Loucy (cell line): ENCODE data around the gene CDH22.

Experiments
- EZH2phosphoT487 ChIP-seq: fragments of 200-600 bp; IDR thresholded peaks from 2 replicates; pipeline ENCODE4 v1.6.1; 2018; ENCODE audit warnings: antibody characterized with exemption, mild to moderate bottlenecking, moderate library complexity, borderline replicate concordance
- TF ChIP-seq, protein P1 (sequence below): fragments of 200-600 bp; sonication (generic); conservative IDR thresholded peaks from 2 replicates; pipeline ENCODE4 v1.5.1; 2014; ENCODE audit warnings: mild to moderate bottlenecking, antibody characterized with exemption, low read length

- TF ChIP-seq, protein P1, sequence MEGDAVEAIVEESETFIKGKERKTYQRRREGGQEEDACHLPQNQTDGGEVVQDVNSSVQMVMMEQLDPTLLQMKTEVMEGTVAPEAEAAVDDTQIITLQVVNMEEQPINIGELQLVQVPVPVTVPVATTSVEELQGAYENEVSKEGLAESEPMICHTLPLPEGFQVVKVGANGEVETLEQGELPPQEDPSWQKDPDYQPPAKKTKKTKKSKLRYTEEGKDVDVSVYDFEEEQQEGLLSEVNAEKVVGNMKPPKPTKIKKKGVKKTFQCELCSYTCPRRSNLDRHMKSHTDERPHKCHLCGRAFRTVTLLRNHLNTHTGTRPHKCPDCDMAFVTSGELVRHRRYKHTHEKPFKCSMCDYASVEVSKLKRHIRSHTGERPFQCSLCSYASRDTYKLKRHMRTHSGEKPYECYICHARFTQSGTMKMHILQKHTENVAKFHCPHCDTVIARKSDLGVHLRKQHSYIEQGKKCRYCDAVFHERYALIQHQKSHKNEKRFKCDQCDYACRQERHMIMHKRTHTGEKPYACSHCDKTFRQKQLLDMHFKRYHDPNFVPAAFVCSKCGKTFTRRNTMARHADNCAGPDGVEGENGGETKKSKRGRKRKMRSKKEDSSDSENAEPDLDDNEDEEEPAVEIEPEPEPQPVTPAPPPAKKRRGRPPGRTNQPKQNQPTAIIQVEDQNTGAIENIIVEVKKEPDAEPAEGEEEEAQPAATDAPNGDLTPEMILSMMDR: no peak
- TF ChIP-seq EZH2phosphoT487: no peak
Observed at GRCh38 chr20:46188866-46189541, 119.3 kb downstream of the CDH22 start.
